ENCODE data around the gene SLC2A13. TPM values are rescaled to one million over a fixed set of nuclear protein-coding genes. Genes with fewer than 3 reads are reported as not detected.

Gene SLC2A13
- total RNA-seq, 1 donor from 2014 or later, result 7.4 TPM

- Mint-ChIP-seq H3K4me1 (peaks cover 3% of the 10 kb centered on the region), H3K27me3 (ENCODE audit: low read depth) (no peaks in the 10 kb centered on the region), H3K36me3 (peaks cover 2% of the 10 kb centered on the region), H3K9me3 (no peaks in the 10 kb centered on the region), H3K27ac (no peak overlapping the region), H3K4me3 (no peak overlapping the region)
- TF ChIP-seq CTCF (IDR thresholded peaks at IDR 0.05; ENCODE audit: unreplicated experiment), result no peak
- DNase-seq (ENCODE audit: low spot score in 2 of 2, unreplicated experiment in 2 of 2), result no peak
Observed at GRCh38 chr12:40011775-40012129, 94.1 kb downstream of the SLC2A13 start.

GRCh38 chr12:40010899-40011774 lies 94.7 kb downstream of the SLC2A13 start:
- peak; percentile 77 for TF ChIP-seq CTCF (IDR thresholded peaks at IDR 0.05; ENCODE audit: unreplicated experiment)
- Mint-ChIP-seq H3K27ac (no peak overlapping the region), H3K36me3 (peaks cover 2% of the 10 kb centered on the region), H3K4me3 (no peak overlapping the region), H3K4me1 (peaks cover 3% of the 10 kb centered on the region), H3K9me3 (no peaks in the 10 kb centered on the region), H3K27me3 (ENCODE audit: low read depth) (no peaks in the 10 kb centered on the region)
- no peak for DNase-seq (ENCODE audit: low spot score in 2 of 2, unreplicated experiment in 2 of 2)

- Mint-ChIP-seq H3K4me1 (no peaks in the 10 kb centered on the region), H3K9me3 (peaks cover 33% of the 10 kb centered on the region), H3K27ac (no peak overlapping the region), H3K4me3 (no peak overlapping the region), H3K27me3 (ENCODE audit: low read depth) (no peaks in the 10 kb centered on the region), H3K36me3 (peaks cover 24% of the 10 kb centered on the region)
- TF ChIP-seq CTCF (IDR thresholded peaks at IDR 0.05; ENCODE audit: unreplicated experiment), result no peak
- DNase-seq (ENCODE audit: low spot score in 2 of 2, unreplicated experiment in 2 of 2), result no peak
Observed at GRCh38 chr12:40002178-40003169, 103.4 kb downstream of the SLC2A13 start.

- H3K9me3 Mint-ChIP-seq, result peaks cover 40% of the 10 kb centered on the region
Observed at GRCh38 chr12:40001406-40001805, 104.5 kb downstream of the SLC2A13 start.

More at GRCh38 chr12:40001406-40001805, 104.5 kb downstream of the SLC2A13 start:
- no peak for TF ChIP-seq CTCF (IDR thresholded peaks at IDR 0.05; ENCODE audit: unreplicated experiment)
- no peak for DNase-seq (ENCODE audit: low spot score in 2 of 2, unreplicated experiment in 2 of 2)
- Mint-ChIP-seq H3K4me3 (no peak overlapping the region), H3K27me3 (ENCODE audit: low read depth) (no peaks in the 10 kb centered on the region), H3K36me3 (peaks cover 32% of the 10 kb centered on the region), H3K27ac (no peak overlapping the region), H3K4me1 (no peaks in the 10 kb centered on the region)
